HCT116 (cell line): Measurements from ENCODE around the gene UXT. TPM values are rescaled to one million over a fixed set of nuclear protein-coding genes. Genes with fewer than 3 reads are reported as not detected.

ENCODE experiments used
- ATAC-seq: fragments of 200-7000 bp; cut with Tn5 transposase; 2 replicates; pipeline ENCODE4 v1.9.1; 2020; ENCODE audit warnings: mild to moderate bottlenecking, moderate library complexity
- BruUV-seq: library from RNA; stranded (reverse); fragments of 400-500 nt; replicated peaks from 2 replicates; lab custom pipeline; 2021; lab: Mats Ljungman, UMichigan
- CTCF ChIA-PET: fragments of 300-600 bp; sonication (Branson Sonifier 250); formaldehyde crosslinking; loops from one replicate; lab custom pipeline; 2021; ENCODE audit warnings: antibody characterized with exemption; lab: Charles Lee
- POLR2A ChIA-PET: fragments of 300-600, 350-600 bp; sonication (Branson Sonifier 250); formaldehyde crosslinking; loops from one replicate; lab custom pipeline; 2021; ENCODE audit warnings: antibody characterized with exemption; lab: Charles Lee
- RAD21 ChIA-PET, 2 experiments: fragments of 300-600 bp; sonication (Branson Sonifier 250); formaldehyde crosslinking; loops; one replicate each; lab custom pipeline; 2023; ENCODE audit warnings: low total read pairs in 2 of 2; ENCODE audit not compliant: uncharacterized antibody in 2 of 2, unreplicated experiment in 2 of 2, low non-redundant PET in 1 of 2; lab: Charles Lee
- DNase-seq: peaks from one replicate; pipeline ENCODE4 v3.0.0-alpha.2; 2010; ENCODE audit warnings: low read depth, low spot score
- H2AFZ ChIP-seq: fragments of 200-600 bp; shearing (Covaris generic), sonication (generic); 2 replicates; pipeline ENCODE4 v1.6.1; 2017; ENCODE audit warnings: low read depth, mixed run types, mixed read lengths, antibody characterized with exemption, low read length; ENCODE audit not compliant: poor library complexity, severe bottlenecking
- H3K27ac ChIP-seq: 2 replicates; pipeline ENCODE4 v1.5.1; 2012; ENCODE audit warnings: low read depth, low read length
- H3K27me3 ChIP-seq: fragments of 200-600 bp; sonication (generic); 2 replicates; pipeline ENCODE4 v1.6.1; 2016; ENCODE audit warnings: mixed run types, low read length, mixed read lengths; ENCODE audit not compliant: insufficient read depth
- H3K36me3 ChIP-seq, 2 experiments: fragments of 200-500 bp in 1 of 2; fragments of 200-600 bp in 1 of 2; sonication (Bioruptor generic) in 1 of 2; sonication (generic) in 1 of 2; 2 replicates each; pipeline versions ENCODE4 v1.5.1 to v1.6.1; 2014 to 2016; ENCODE audit warnings: low read length in 2 of 2, inconsistent platforms in 1 of 2, mixed read lengths in 1 of 2, mixed run types in 1 of 2; ENCODE audit not compliant: insufficient read depth in 2 of 2, control insufficient read depth in 1 of 2
- H3K4me1 ChIP-seq, 2 experiments: fragments of 200-600 bp in 1 of 2; sonication (generic) in 1 of 2; 2 replicates each; pipeline versions ENCODE4 v1.5.1 to v1.6.1; 2012 to 2017; ENCODE audit warnings: low read length in 2 of 2, inconsistent platforms in 1 of 2, mild to moderate bottlenecking in 1 of 2, mixed read lengths in 1 of 2, mixed run types in 1 of 2, moderate library complexity in 1 of 2; ENCODE audit not compliant: insufficient read depth in 2 of 2, control insufficient read depth in 1 of 2
- H3K4me2 ChIP-seq: fragments of 200-600 bp; sonication (generic); 2 replicates; pipeline ENCODE4 v1.6.1; 2017; ENCODE audit warnings: mixed run types, low read length, mixed read lengths
- H3K4me3 ChIP-seq, 2 experiments: fragments of 200-600 bp in 1 of 2; sonication (generic) in 1 of 2; replicated peaks in 1 of 2; 2 replicates each; pipeline ENCODE4 v1.5.1; 2011 to 2016; ENCODE audit warnings: low read length in 2 of 2, control low read depth in 1 of 2, low read depth in 1 of 2, mild to moderate bottlenecking in 1 of 2, mixed read lengths in 1 of 2, mixed run types in 1 of 2
- H3K79me2 ChIP-seq: fragments of 200-600 bp; sonication (generic); 2 replicates; pipeline ENCODE4 v1.6.1; 2017; ENCODE audit warnings: mild to moderate bottlenecking, mixed run types, low read length, moderate library complexity, mixed read lengths; ENCODE audit not compliant: insufficient read depth
- H3K9ac ChIP-seq: fragments of 200-600 bp; sonication (generic); 2 replicates; pipeline ENCODE4 v1.6.1; 2016; ENCODE audit warnings: low read length, mixed read lengths
- H3K9me2 ChIP-seq: fragments of 200-600 bp; sonication (generic), shearing (Covaris generic); 2 replicates; pipeline ENCODE4 v1.6.1; 2017; ENCODE audit warnings: mixed run types, mild to moderate bottlenecking, moderate library complexity; ENCODE audit not compliant: insufficient read depth
- H3K9me3 ChIP-seq, 2 experiments: fragments of 200-500 bp in 1 of 2; fragments of 200-600 bp in 1 of 2; sonication (Bioruptor generic) in 1 of 2; sonication (generic) in 1 of 2; 2 replicates each; pipeline ENCODE4 v1.6.1; 2014 to 2017; ENCODE audit warnings: low read length in 2 of 2, mixed read lengths in 2 of 2, inconsistent platforms in 1 of 2, low read depth in 1 of 2, mild to moderate bottlenecking in 1 of 2, mixed run types in 1 of 2, moderate library complexity in 1 of 2; ENCODE audit not compliant: control insufficient read depth in 1 of 2, insufficient read depth in 1 of 2
- H4K20me1 ChIP-seq: fragments of 200-600 bp; sonication (generic), shearing (Covaris generic); 2 replicates; pipeline ENCODE4 v1.6.1; 2017; ENCODE audit warnings: mixed run types, mild to moderate bottlenecking, moderate library complexity; ENCODE audit not compliant: insufficient read depth
- CBX3 ChIP-seq: IDR thresholded peaks from 2 replicates; pipeline ENCODE4 v1.6.1; 2012; ENCODE audit warnings: low read depth
- RAD21 ChIP-seq: IDR thresholded peaks from 2 replicates; pipeline ENCODE4 v1.6.1; 2012; ENCODE audit warnings: low read depth, mild to moderate bottlenecking
- TCF7L2 ChIP-seq: IDR thresholded peaks from 2 replicates; pipeline ENCODE4 v1.7.0; 2011; ENCODE audit warnings: borderline replicate concordance, inconsistent platforms; ENCODE audit not compliant: insufficient read depth, insufficient read length; ENCODE audit errors: extremely low read depth
- intact Hi-C: fragments of 100-400 bp; cut with micrococcal nuclease; formaldehyde crosslinking; loops from 2 replicates; pipeline ENCODE4 v1.10.0; 2022
- total RNA-seq: library from RNA; stranded (reverse); gene quantifications from one replicate; pipeline ENCODE4 v1.2.1, GENCODE V29; 2021; ENCODE audit not compliant: unreplicated experiment
- TF ChIP-seq, protein P1 (sequence below), 3 experiments: fragments of 200-600 bp in 1 of 3; sonication (generic) in 1 of 3; IDR thresholded peaks in 2 of 3; conservative IDR thresholded peaks in 1 of 3; 2 replicates each; pipeline ENCODE4 v1.5.1; 2012 to 2017; ENCODE audit warnings: low read depth in 2 of 3, low read length in 2 of 3, antibody characterized with exemption in 1 of 3, borderline replicate concordance in 1 of 3, control low read depth in 1 of 3, mild to moderate bottlenecking in 1 of 3, mixed read lengths in 1 of 3, mixed run types in 1 of 3, moderate library complexity in 1 of 3; ENCODE audit not compliant: insufficient read depth in 1 of 3
- TF ChIP-seq, protein P2 (sequence below): IDR thresholded peaks from 2 replicates; pipeline ENCODE4 v1.6.1; 2011; ENCODE audit warnings: mild to moderate bottlenecking, low read length, moderate library complexity; ENCODE audit not compliant: insufficient replicate concordance; ENCODE audit errors: extremely low read depth

The UXT gene
- total RNA-seq, 1 experiment from 2014 or later: 106 TPM

DNA sequence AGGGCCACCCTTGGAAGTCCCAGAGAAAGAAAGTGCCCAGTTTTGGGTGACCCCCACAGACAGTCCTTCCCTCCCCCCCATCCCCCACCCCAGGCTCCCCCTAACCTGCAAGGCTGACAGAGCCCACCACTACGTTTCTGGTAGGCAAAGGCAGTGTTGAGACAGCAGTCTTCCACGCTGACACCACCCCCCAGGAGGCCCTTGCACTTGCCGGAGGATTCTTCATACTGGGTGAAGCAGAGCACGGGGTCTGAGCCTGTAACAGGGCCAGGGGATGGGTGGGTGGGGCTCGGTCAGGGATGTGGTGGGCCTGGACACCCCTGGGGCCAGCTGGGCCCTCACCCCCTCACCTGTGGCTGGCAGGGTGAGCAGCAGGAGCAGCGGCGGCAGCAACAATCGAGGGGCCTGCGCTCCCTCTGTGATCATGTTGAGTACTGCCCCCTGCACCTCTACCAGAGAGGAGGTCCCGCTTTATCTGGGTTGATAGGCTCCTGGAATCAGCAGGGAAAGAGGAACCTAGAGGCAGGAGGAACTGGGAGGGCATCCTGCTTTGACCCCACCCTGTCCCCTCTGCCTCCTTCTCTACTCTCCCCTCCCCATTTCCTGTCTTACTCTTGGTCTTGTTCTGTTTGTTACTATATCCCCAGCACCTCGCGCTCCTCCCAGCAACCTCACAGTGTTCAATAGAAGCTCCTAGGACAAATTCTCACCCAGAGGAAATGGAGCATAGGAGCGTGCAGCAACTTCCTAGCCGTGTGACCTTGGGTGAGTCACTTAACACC lies 29.4 kb downstream of the UXT start, which contains the start of gene CFP:
TSS of gene CFP (minus strand) at position 512 of the 782 bp plus-strand sequence. CDS start at position 426, 86 bp downstream.
- H3K36me3 ChIP-seq: no peaks in the 10 kb centered on the region
- intact Hi-C loops: loop anchor here (5.0 kb wide), 1 partner anchor 67 kb away; the partner anchor contains the start of gene ARAF

DNA sequence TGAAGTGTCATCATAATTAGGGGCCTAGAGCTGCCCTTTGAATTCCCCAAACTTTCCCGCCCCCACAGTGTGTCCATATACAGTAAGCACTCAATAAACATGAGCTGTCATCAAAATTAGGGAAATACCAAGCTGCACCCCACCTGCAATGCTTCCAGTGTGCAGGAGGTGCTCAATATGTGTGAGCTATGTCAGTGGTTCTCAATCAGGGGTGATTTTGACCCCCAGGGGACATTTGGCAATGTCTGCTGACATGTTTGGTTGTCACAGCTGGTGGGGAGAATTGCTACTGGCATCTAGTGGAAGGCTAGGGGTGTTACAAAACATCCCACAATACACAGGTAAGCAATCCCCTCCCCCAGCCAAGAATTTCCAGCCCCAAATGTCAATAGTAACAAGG lies 30.0 kb downstream of the UXT start:
- ChIA-PET CTCF (interaction anchor here (1.0 kb wide), 1 partner anchor 132 kb away, joined by 3 read pairs; no protein-coding TSS in a partner anchor), POLR2A (no interaction called here), RAD21 (no interaction called here)
- intact Hi-C loops: loop anchor here (5.0 kb wide), 1 partner anchor 67 kb away; the partner anchor contains the start of gene ARAF
- Histone ChIP-seq H3K4me2 (no peak overlapping the region), H3K9me3 (no peaks in the 10 kb centered on the region), H4K20me1 (no peaks in the 10 kb centered on the region), H3K27ac (no peak overlapping the region), H3K4me1 (no peaks in the 10 kb centered on the region), H3K4me3 (no peak overlapping the region), H3K9me2 (no peaks in the 10 kb centered on the region), H2AFZ (no peak overlapping the region), H3K36me3 (no peaks in the 10 kb centered on the region), H3K79me2 (no peaks in the 10 kb centered on the region), H3K27me3 (no peaks in the 10 kb centered on the region), H3K9ac (no peak overlapping the region)
- ATAC-seq: peak; percentile 64
- no peak for TF ChIP-seq CBX3
- TF ChIP-seq, protein P1, sequence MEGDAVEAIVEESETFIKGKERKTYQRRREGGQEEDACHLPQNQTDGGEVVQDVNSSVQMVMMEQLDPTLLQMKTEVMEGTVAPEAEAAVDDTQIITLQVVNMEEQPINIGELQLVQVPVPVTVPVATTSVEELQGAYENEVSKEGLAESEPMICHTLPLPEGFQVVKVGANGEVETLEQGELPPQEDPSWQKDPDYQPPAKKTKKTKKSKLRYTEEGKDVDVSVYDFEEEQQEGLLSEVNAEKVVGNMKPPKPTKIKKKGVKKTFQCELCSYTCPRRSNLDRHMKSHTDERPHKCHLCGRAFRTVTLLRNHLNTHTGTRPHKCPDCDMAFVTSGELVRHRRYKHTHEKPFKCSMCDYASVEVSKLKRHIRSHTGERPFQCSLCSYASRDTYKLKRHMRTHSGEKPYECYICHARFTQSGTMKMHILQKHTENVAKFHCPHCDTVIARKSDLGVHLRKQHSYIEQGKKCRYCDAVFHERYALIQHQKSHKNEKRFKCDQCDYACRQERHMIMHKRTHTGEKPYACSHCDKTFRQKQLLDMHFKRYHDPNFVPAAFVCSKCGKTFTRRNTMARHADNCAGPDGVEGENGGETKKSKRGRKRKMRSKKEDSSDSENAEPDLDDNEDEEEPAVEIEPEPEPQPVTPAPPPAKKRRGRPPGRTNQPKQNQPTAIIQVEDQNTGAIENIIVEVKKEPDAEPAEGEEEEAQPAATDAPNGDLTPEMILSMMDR (IDR thresholded peaks at IDR 0.05 in 2 of 3, conservative IDR thresholded peaks at IDR 0.05 in 1 of 3; ENCODE audit: borderline replicate concordance in 1 of 3, insufficient read depth in 1 of 3, low read depth in 2 of 3, low read length in 2 of 3): peak; percentile 21 to 27 (median 24); a peak in 2 of 6 replicates
- TF ChIP-seq, protein P2, sequence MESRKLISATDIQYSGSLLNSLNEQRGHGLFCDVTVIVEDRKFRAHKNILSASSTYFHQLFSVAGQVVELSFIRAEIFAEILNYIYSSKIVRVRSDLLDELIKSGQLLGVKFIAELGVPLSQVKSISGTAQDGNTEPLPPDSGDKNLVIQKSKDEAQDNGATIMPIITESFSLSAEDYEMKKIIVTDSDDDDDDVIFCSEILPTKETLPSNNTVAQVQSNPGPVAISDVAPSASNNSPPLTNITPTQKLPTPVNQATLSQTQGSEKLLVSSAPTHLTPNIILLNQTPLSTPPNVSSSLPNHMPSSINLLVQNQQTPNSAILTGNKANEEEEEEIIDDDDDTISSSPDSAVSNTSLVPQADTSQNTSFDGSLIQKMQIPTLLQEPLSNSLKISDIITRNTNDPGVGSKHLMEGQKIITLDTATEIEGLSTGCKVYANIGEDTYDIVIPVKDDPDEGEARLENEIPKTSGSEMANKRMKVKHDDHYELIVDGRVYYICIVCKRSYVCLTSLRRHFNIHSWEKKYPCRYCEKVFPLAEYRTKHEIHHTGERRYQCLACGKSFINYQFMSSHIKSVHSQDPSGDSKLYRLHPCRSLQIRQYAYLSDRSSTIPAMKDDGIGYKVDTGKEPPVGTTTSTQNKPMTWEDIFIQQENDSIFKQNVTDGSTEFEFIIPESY: no peak
- peak; percentile 60 for TF ChIP-seq RAD21
- DNase-seq: no peak
- no TSS peak for BruUV-seq

More for the DNA sequence above, 29.4 kb downstream of the UXT start, which contains the start of gene CFP:
- no peaks in the 10 kb centered on the region for H3K27me3 ChIP-seq
- no peak within 1 kb of the TSS for H3K4me2 ChIP-seq
- no peaks in the 10 kb centered on the region for H4K20me1 ChIP-seq
- ChIA-PET POLR2A (no interaction called here), CTCF (no interaction called here), RAD21 (no interaction called here)
- no peaks in the 10 kb centered on the region for H3K9me2 ChIP-seq
- H3K79me2 ChIP-seq: no peaks in the 10 kb centered on the region
- H3K27ac ChIP-seq: no peak within 1 kb of the TSS
- ATAC-seq (no peak), DNase-seq (no peak)
- no peak for TF ChIP-seq TCF7L2
- no peaks in the 10 kb centered on the region for H3K9me3 ChIP-seq
- no peak within 1 kb of the TSS for H3K9ac ChIP-seq
- BruUV-seq: no TSS peak
- H2AFZ ChIP-seq: no peak within 1 kb of the TSS
- no peaks in the 10 kb centered on the region for H3K4me1 ChIP-seq
- no peak within 1 kb of the TSS for H3K4me3 ChIP-seq
